Measurements from ENCODE around the gene DGKI. TPM values are rescaled to one million over a fixed set of nuclear protein-coding genes. Genes with fewer than 3 reads are reported as not detected.

The DGKI gene
- total RNA-seq, 4 donors from 2014 or later: 0.64 to 1.2 (median 1.00) TPM; not detected in 1

- intact Hi-C loops (cut with DNase I; ENCODE audit: low total_unique reads): no loop called here
Measured at GRCh38 chr7:137418841-137419240, 427.9 kb downstream of the DGKI start.

GRCh38 chr7:137417464-137417863 lies 429.3 kb downstream of the DGKI start:
- in situ Hi-C loops (cut with MboI; ENCODE audit: low pct_ligation_motif_present in 1 of 4, low pct_unique_long_range_greater_than_20kb in 1 of 4, low sequenced_read_pairs in 3 of 4): no loop called here
- no peak for DNase-seq
- H3K4me3 ChIP-seq: no peak overlapping the region
- no peaks in the 10 kb centered on the region for H3K27me3 ChIP-seq
- no peaks in the 10 kb centered on the region for H3K36me3 ChIP-seq
- no peaks in the 10 kb centered on the region for H3K9me3 ChIP-seq
- TF ChIP-seq CTCF (IDR thresholded peaks at IDR 0.05) (no peak), EP300 (IDR thresholded peaks at IDR 0.05; ENCODE audit: low read depth) (no peak), POLR2A (IDR thresholded peaks at IDR 0.05) (no peak), POLR2AphosphoS5 (IDR thresholded peaks at IDR 0.05) (no peak)
- H3K4me1 ChIP-seq: no peaks in the 10 kb centered on the region
- no peak overlapping the region for H3K27ac ChIP-seq
- 43 to 61% methylated on average over 2 of the region's 2 CpGs for WGBS, 2 donors (ENCODE audit: low coverage in 1 of 2)
- intact Hi-C loops (cut with DNase I; ENCODE audit: low total_unique reads): no loop called here

More at GRCh38 chr7:137418841-137419240, 427.9 kb downstream of the DGKI start:
- TF ChIP-seq CTCF (IDR thresholded peaks at IDR 0.05): no peak
- Histone ChIP-seq H3K4me1 (no peaks in the 10 kb centered on the region), H3K4me3 (no peak overlapping the region), H3K36me3 (no peaks in the 10 kb centered on the region), H3K9me3 (no peaks in the 10 kb centered on the region), H3K27me3 (no peaks in the 10 kb centered on the region), H3K27ac (no peak overlapping the region)
- in situ Hi-C loops (cut with MboI; ENCODE audit: low pct_ligation_motif_present in 1 of 4, low pct_unique_long_range_greater_than_20kb in 1 of 4, low sequenced_read_pairs in 3 of 4): no loop called here
- 62 to 66% methylated on average over 2 of the region's 2 CpGs for WGBS, 2 donors (ENCODE audit: low coverage in 1 of 2)
- DNase-seq: no peak

- no peak overlapping the region for H3K4me3 ChIP-seq
- no peaks in the 10 kb centered on the region for H3K36me3 ChIP-seq
- no peak overlapping the region for H3K27ac ChIP-seq
- TF ChIP-seq CTCF (IDR thresholded peaks at IDR 0.05) (no peak), POLR2A (IDR thresholded peaks at IDR 0.05) (no peak), EP300 (IDR thresholded peaks at IDR 0.05; ENCODE audit: low read depth) (no peak), POLR2AphosphoS5 (IDR thresholded peaks at IDR 0.05) (no peak)
- H3K4me1 ChIP-seq: no peaks in the 10 kb centered on the region
- intact Hi-C loops (cut with DNase I; ENCODE audit: low total_unique reads): no loop called here
- no peaks in the 10 kb centered on the region for H3K9me3 ChIP-seq
- 0% methylated on average over 1 of the region's 1 CpG; no CpG with 5 or more reads in 1 of the 2 donors for WGBS, 2 donors (ENCODE audit: low coverage in 1 of 2)
- DNase-seq: no peak
- in situ Hi-C loops (cut with MboI; ENCODE audit: low pct_ligation_motif_present in 1 of 4, low pct_unique_long_range_greater_than_20kb in 1 of 4, low sequenced_read_pairs in 3 of 4): no loop called here
- no peaks in the 10 kb centered on the region for H3K27me3 ChIP-seq
Measured at GRCh38 chr7:137413901-137414300, 432.9 kb downstream of the DGKI start.

- in situ Hi-C loops (cut with MboI; ENCODE audit: low pct_ligation_motif_present in 1 of 4, low pct_unique_long_range_greater_than_20kb in 1 of 4, low sequenced_read_pairs in 3 of 4) (no loop called here), intact Hi-C loops (cut with DNase I; ENCODE audit: low total_unique reads) (no loop called here)
- DNase-seq: no peak
- 71 to 79% methylated on average over 3 of the region's 3 CpGs for WGBS, 2 donors (ENCODE audit: low coverage in 1 of 2)
- Histone ChIP-seq H3K27me3 (no peaks in the 10 kb centered on the region), H3K36me3 (no peaks in the 10 kb centered on the region), H3K4me1 (no peaks in the 10 kb centered on the region), H3K27ac (no peak overlapping the region), H3K4me3 (no peak overlapping the region), H3K9me3 (no peaks in the 10 kb centered on the region)
- no peak for TF ChIP-seq CTCF (IDR thresholded peaks at IDR 0.05)
- no peak for TF ChIP-seq POLR2AphosphoS5 (IDR thresholded peaks at IDR 0.05)
- no peak for TF ChIP-seq POLR2A (IDR thresholded peaks at IDR 0.05)
Measured at GRCh38 chr7:137411446-137411845, 435.3 kb downstream of the DGKI start.
